ENCODE results near the gene SEMG1. TPM values are rescaled to one million over a fixed set of nuclear protein-coding genes. Genes with fewer than 3 reads are reported as not detected.
A peak's percentile ranks its signal among the peaks of the same experiment; 100 is the strongest.

The SEMG1 gene
- total RNA-seq, 1 donor from 2014 or later = not detected

- ATAC-seq (no peak), DNase-seq (ENCODE audit: missing footprints) (no peak)
- intact Hi-C loops (cut with DNase I) = no loop called here
Observed at GRCh38 chr20:45212836-45213235, 6.0 kb downstream of the SEMG1 start.

- DNase-seq (ENCODE audit: missing footprints) (no peak), ATAC-seq (no peak)
- intact Hi-C loops (cut with DNase I) = no loop called here
Observed at GRCh38 chr20:45218124-45218523, 11.3 kb downstream of the SEMG1 start.

- ATAC-seq = no peak
- no peak for DNase-seq (ENCODE audit: missing footprints)
- intact Hi-C loops (cut with DNase I) = no loop called here
Observed at GRCh38 chr20:45218636-45219035, 11.8 kb downstream of the SEMG1 start.

DNA sequence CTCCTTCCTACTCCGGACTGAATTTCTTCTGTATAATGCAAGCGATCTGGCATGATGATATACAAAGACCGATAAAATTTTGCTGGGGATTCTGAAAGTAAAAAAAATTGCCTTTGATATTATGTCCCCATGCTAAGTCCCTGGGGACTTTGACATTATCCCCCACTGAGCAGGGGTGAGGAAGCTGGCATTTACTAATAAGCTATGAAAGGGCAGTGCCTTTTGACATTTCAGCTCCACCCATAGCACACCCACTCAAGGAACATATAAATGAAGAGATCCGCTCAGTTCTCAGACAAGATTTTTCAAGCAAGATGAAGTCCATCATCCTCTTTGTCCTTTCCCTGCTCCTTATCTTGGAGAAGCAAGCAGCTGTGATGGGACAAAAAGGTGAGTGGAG, 14.2 kb downstream of the SEMG1 start, which contains the start of gene SEMG2:
SEMG2 (plus strand) TSS at position 298 of the 400 bp plus-strand sequence; CDS start at position 315, 17 bp downstream.
- intact Hi-C loops (cut with DNase I) = no loop called here
- ATAC-seq (no peak), DNase-seq (ENCODE audit: missing footprints) (no peak)

- no peak for ATAC-seq
- intact Hi-C loops (cut with DNase I) = no loop called here
- no peak for DNase-seq (ENCODE audit: missing footprints)
Observed at GRCh38 chr20:45223136-45223535, 16.3 kb downstream of the SEMG1 start.

DNA sequence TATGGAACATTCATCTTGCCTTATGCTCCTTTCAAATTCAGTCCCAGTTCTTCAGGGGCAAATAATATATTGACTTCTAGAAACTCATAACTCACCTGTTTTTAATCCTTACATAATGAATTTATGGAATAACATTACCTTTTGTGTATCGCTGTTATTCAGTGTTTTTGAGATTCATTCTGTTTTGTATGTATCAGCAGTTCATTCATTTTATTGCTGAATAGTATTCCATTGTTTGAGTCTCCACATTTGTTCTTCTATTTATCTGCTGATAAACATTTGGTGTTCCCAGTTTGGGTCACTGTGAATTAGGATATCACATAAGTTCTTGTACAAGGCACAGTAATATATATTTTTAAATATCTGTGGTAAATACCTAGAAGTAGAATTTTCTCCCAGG, 19.5 kb downstream of the SEMG1 start:
- intact Hi-C loops (cut with DNase I) = no loop called here
- ATAC-seq = no peak
- DNase-seq (ENCODE audit: missing footprints) = no peak

GRCh38 chr20:45229264-45230056, 22.6 kb downstream of the SEMG1 start:
- ATAC-seq (no peak), DNase-seq (ENCODE audit: missing footprints) (peak; percentile 69)
- intact Hi-C loops (cut with DNase I) = no loop called here

DNA sequence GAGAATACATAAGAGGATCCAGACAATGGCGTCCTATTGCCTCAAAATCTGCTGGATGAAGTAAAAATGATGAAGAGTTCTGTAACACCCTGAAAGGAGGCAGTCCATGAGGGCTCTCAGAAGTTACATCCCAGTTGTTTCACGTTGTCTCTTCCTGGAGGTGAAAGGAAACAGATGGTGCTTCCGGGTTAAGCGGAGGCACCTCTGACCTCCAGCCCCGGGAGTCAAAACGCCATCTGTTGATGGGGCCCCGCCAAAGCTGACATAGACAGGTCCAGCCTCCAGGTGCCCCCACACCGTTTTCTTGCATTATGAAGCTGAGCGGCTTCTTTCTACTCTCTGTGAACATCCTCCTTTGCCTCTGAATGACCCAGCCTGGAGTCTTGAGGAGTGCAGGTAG, 23.8 kb downstream of the SEMG1 start:
- intact Hi-C loops (cut with DNase I) = no loop called here
- DNase-seq (ENCODE audit: missing footprints) (no peak), ATAC-seq (no peak)

- no peak for ATAC-seq
- no peak for DNase-seq (ENCODE audit: missing footprints)
- intact Hi-C loops (cut with DNase I) = no loop called here
Observed at GRCh38 chr20:45235995-45236394, 29.2 kb downstream of the SEMG1 start.

DNA sequence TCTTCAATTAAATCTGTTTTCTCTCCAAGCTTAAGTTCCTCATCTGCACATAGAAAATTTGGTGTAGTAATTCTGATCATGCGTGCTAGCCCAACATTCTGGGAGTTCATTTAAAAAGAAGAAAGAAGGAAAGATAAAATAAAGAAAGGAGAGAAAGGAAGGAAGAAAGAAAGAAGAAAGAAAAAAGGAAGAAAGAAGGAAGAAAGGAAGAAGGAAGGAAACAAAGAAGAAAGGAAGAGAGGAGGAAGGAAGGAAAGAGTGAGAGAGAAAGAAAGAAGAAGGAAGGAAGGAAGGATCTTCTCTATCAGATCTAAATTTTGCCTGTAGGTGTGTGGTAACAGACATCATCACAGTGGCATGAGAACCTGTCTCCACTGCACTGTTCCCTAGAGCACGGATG, 31.3 kb downstream of the SEMG1 start:
- intact Hi-C loops (cut with DNase I) = no loop called here
- DNase-seq (ENCODE audit: missing footprints) (no peak), ATAC-seq (no peak)

- intact Hi-C loops (cut with DNase I) = no loop called here
- ATAC-seq = no peak
- DNase-seq (ENCODE audit: missing footprints) = no peak
Observed at GRCh38 chr20:45246109-45246508, 39.3 kb downstream of the SEMG1 start.

DNA sequence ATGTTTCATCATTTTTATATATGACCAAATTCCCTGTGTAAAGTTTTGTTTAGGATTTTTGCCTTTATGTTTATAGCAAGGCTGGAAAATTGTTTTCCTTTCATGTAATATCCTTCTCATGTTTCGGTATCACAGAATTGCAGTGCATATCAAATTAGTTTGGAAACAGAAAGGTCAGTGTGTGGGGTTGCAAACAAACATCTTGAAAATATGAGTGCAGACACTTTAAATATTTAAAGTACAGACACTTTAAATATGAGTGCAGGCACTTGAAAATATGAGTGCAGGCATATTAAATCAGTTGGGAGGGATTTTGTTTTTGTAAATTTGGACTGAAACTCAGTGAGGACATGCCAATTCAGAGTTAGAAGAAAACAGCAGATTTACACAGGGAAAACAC, 41.0 kb downstream of the SEMG1 start:
- intact Hi-C loops (cut with DNase I) = no loop called here
- no peak for DNase-seq (ENCODE audit: missing footprints)

GRCh38 chr20:45248609-45249008, 41.8 kb downstream of the SEMG1 start:
- intact Hi-C loops (cut with DNase I) = no loop called here
- ATAC-seq = no peak

More for the DNA sequence above, 41.0 kb downstream of the SEMG1 start:
- no peak for ATAC-seq

GRCh38 chr20:45251884-45252560, 45.2 kb downstream of the SEMG1 start:
- intact Hi-C loops (cut with DNase I) = no loop called here
- ATAC-seq (no peak), DNase-seq (ENCODE audit: missing footprints) (no peak)

More at GRCh38 chr20:45248609-45249008, 41.8 kb downstream of the SEMG1 start:
- DNase-seq (ENCODE audit: missing footprints) = no peak

DNA sequence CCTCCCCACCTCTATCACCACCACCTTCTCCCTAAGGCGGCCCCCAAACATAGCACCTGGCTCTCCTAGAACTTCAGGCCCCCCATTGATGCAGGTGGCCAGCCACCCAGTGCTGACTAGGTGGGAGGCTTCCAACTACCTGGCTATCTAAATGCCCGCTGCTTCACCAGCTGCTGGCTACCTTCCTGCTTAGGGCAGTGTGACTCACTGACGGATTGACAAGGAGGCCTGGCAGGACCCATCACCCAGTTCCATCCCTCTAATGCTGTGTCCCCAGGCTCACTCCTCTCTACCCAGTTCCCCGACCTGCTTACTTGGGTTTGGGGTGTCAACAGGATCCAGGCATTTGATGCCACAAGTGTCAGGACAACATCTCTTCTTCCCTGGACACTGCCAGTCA, 46.4 kb downstream of the SEMG1 start:
- intact Hi-C loops (cut with DNase I) = no loop called here
- no peak for DNase-seq (ENCODE audit: missing footprints)
- ATAC-seq = no peak

DNA sequence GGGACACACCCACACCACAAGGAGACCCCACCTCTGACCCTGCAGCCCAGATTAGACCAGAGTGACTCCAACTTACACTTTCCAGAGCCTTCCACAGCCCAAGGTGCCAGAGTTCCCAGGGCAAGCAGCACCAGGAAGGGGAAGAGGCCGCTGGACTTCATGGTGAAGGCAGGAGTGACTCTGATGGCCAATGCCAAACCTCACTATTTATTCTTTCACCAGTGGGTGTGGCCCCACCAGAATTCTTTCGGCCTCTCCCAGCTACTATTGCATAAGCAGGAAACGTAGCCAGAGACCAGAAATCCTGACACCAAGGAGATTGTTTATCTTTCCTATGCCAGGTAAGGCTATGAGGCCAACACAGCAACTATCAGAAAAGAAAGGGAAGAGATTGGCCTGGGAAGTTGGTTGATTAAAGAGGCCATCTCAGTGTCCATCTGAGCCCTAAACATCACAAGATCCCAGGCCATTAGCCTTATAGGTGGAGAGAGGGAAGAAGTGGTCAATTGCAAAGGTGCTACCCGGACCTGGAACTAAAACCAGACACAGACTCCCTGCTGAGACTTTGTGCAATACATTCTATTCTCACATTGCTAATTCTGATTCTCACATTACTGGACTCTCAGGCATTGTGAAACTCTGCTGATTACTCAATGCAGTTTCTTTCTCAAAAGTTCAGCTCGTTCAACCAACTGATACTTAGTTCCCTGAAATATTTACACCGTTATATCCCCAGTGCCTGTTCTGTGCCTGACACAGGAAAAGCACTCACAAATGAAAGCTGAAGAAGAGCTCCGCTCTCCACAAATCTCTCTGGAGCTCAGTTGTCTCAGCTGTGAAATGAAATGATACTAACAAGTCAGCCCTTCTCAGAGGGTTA, 47.8 kb downstream of the SEMG1 start, which contains the start of gene SLPI:
SLPI (minus strand) TSS at position 182 of the 880 bp plus-strand sequence; CDS start at position 161, 21 bp downstream.
- intact Hi-C loops (cut with DNase I) = no loop called here
- DNase-seq (ENCODE audit: missing footprints) (no peak), ATAC-seq (peak; percentile 62)

GRCh38 chr20:45257161-45257560, 50.3 kb downstream of the SEMG1 start:
- ATAC-seq (no peak), DNase-seq (ENCODE audit: missing footprints) (no peak)
- intact Hi-C loops (cut with DNase I) = no loop called here

DNA sequence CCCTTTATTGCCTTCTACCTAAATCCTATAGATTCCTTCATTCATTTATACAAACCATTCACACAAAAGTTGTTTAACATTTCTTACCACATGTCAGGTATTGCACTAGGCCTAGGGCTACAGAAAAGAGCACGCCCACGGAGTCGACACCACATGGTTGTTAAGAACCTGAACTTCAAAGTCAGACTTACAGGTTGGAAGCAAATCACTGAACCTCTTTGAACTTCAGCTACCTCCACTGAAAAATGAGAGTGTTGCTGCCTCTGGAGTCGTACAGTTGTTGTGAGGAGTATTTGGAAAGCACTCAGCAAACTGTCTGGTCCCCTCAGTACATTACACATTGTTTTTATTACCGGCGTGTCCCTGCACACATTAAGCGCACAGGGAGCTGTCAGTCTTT, 50.9 kb downstream of the SEMG1 start:
- DNase-seq (ENCODE audit: missing footprints) (no peak), ATAC-seq (no peak)
- intact Hi-C loops (cut with DNase I) = no loop called here

DNA sequence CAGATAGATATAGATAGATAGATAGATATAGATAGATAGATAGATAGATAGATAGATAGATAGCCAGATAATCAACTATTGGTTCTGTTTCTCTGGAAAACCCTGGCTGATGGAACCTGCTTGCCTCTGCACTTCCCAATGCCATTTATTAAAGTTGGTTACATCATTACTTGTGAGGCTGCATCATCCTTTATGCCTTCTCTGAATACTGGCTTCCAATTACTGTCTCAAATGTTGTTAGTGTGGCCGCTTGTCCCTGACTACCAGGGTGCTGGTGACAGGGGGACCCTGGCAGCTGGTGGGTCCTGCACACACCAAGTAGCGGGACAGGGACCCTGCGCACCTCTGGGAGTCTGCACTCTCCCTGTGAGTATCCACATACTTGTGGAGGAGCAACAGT, 51.4 kb downstream of the SEMG1 start:
- ATAC-seq (no peak), DNase-seq (ENCODE audit: missing footprints) (no peak)
- intact Hi-C loops (cut with DNase I) = no loop called here
